GM23338 (cell line): ENCODE results near the gene SHF.

Experiments
- EZH2 ChIP-seq: fragments of 200-600 bp; sonication (generic); IDR thresholded peaks from one replicate; pipeline ENCODE4 v1.8.0; 2017; ENCODE audit warnings: antibody characterized with exemption, mild to moderate bottlenecking, low read depth; ENCODE audit not compliant: unreplicated experiment
- NANOG ChIP-seq: IDR thresholded peaks from 2 replicates; pipeline ENCODE4 v1.6.1; 2016; ENCODE audit warnings: antibody characterized with exemption, borderline replicate concordance
- POLR2AphosphoS5 ChIP-seq: IDR thresholded peaks from 2 replicates; pipeline ENCODE4 v1.6.1; 2016; ENCODE audit warnings: antibody characterized with exemption, low read depth
- ZNF331 ChIP-seq: fragments of 250-450 bp; sonication (Bioruptor Pico); IDR thresholded peaks from 2 replicates; pipeline ENCODE4 v1.5.0; 2020; ENCODE audit warnings: low read depth, mild to moderate bottlenecking, moderate library complexity
- TF ChIP-seq, protein P1 (sequence below), 2 experiments: fragments of 200-600 bp in 1 of 2; sonication (generic) in 1 of 2; conservative IDR thresholded peaks; 2 replicates each; pipeline versions ENCODE4 v1.5.1 to v1.6.1; 2016 to 2017; ENCODE audit warnings: antibody characterized with exemption in 2 of 2, low read depth in 2 of 2, mild to moderate bottlenecking in 2 of 2, moderate library complexity in 1 of 2
- TF ChIP-seq, protein P2 (sequence below): IDR thresholded peaks from one replicate; pipeline ENCODE4 v1.6.1; 2018; ENCODE audit warnings: antibody characterized with exemption; ENCODE audit not compliant: unreplicated experiment

DNA sequence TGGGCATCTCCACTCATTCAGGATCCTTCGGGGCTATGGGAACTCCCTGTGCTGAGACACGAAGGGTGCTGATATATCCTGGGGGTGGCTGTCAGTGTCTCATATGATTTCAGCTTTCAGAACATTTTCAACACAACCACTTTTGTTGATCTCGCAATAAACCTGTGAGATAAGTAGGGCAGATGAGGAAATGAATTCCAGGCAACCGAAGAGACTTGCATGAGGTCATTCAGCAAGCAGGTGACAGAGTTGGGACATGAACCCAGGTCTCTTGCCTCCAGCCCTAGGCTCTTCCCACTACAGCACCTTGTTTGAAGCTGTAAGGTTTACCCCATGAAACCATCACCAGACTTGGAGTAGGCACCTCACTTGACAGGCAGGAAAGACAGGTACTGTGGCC, 41.4 kb downstream of the SHF start:
- TF ChIP-seq, protein P1, sequence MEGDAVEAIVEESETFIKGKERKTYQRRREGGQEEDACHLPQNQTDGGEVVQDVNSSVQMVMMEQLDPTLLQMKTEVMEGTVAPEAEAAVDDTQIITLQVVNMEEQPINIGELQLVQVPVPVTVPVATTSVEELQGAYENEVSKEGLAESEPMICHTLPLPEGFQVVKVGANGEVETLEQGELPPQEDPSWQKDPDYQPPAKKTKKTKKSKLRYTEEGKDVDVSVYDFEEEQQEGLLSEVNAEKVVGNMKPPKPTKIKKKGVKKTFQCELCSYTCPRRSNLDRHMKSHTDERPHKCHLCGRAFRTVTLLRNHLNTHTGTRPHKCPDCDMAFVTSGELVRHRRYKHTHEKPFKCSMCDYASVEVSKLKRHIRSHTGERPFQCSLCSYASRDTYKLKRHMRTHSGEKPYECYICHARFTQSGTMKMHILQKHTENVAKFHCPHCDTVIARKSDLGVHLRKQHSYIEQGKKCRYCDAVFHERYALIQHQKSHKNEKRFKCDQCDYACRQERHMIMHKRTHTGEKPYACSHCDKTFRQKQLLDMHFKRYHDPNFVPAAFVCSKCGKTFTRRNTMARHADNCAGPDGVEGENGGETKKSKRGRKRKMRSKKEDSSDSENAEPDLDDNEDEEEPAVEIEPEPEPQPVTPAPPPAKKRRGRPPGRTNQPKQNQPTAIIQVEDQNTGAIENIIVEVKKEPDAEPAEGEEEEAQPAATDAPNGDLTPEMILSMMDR (conservative IDR thresholded peaks at IDR 0.05; ENCODE audit: low read depth in 2 of 2) = no peak
- TF ChIP-seq EZH2 (no peak), ZNF331 (no peak), POLR2AphosphoS5 (no peak), NANOG (no peak)
- TF ChIP-seq, protein P2, sequence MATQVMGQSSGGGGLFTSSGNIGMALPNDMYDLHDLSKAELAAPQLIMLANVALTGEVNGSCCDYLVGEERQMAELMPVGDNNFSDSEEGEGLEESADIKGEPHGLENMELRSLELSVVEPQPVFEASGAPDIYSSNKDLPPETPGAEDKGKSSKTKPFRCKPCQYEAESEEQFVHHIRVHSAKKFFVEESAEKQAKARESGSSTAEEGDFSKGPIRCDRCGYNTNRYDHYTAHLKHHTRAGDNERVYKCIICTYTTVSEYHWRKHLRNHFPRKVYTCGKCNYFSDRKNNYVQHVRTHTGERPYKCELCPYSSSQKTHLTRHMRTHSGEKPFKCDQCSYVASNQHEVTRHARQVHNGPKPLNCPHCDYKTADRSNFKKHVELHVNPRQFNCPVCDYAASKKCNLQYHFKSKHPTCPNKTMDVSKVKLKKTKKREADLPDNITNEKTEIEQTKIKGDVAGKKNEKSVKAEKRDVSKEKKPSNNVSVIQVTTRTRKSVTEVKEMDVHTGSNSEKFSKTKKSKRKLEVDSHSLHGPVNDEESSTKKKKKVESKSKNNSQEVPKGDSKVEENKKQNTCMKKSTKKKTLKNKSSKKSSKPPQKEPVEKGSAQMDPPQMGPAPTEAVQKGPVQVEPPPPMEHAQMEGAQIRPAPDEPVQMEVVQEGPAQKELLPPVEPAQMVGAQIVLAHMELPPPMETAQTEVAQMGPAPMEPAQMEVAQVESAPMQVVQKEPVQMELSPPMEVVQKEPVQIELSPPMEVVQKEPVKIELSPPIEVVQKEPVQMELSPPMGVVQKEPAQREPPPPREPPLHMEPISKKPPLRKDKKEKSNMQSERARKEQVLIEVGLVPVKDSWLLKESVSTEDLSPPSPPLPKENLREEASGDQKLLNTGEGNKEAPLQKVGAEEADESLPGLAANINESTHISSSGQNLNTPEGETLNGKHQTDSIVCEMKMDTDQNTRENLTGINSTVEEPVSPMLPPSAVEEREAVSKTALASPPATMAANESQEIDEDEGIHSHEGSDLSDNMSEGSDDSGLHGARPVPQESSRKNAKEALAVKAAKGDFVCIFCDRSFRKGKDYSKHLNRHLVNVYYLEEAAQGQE = no peak
